NCI-H1105 (cell line): Measurements from ENCODE around the gene PTPRN2.
"Not testable (repeated sequence)": the region's sequence is repeated elsewhere in the genome, so short reads cannot be mapped to it uniquely, and the experiment has no call there.

Experiments
- DNase-seq: peaks from one replicate; lab custom pipeline; 2025; lab: John Stamatoyannopoulos, UW

PTPRN2 gene

DNA sequence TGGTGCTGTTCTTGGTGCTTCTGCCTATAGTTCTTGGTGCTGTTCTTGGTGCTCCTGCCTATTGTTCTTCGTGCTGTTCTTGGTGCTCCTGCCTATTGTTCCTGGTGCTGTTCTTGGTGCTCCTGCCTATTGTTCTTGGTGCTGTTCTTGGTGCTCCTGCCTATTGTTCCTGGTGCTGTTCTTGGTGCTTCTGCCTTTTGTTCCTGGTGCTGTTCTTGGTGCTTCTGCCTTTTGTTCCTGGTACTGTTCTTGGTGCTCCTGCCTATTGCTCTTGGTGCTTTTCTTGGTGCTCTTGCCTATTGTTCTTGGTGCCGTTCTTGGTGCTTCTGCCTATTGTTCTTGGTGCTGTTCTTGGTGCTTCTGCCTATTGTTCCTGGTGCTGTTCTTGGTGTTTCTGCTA lies 71.1 kb downstream of the PTPRN2 start:
- DNase-seq: no peak

DNA sequence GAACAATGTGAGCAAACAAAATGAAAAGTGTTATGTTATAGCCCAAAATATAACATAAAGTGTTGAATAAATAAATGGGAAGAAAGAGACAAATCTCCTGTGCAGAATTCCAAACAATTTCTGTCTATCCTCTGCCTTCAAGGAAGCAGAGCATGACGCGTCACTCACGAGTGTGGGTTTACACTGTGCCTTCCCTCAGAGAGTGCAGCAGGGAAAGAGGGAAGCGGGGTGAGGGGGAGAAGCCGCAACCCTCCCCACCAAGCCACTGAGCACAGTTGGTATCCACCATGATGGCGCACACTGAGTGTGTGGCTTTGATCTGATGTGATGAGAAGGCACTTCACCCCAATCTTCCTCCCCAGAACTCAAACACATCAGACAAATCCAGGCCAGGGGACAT lies 74.8 kb downstream of the PTPRN2 start:
- no peak for DNase-seq

DNA sequence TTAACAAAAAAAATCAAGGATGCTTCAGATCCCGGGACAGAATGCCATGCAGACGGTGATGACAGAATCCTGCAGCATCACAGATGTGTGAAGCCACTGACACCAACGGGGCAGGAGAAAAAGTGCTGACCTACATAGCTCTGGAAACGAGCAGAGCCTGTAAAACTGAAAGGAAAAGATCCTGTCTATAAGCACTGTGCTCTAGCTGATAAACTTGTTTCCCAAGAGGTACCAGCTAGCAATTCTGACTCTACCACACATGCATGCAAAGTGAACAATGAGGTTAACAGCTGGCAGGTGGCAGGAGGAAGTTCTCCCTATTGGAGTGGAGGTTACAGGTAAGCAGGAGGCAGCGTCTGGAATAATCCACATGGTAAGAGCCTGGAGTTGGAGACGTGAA lies 75.6 kb downstream of the PTPRN2 start:
- no peak for DNase-seq

DNA sequence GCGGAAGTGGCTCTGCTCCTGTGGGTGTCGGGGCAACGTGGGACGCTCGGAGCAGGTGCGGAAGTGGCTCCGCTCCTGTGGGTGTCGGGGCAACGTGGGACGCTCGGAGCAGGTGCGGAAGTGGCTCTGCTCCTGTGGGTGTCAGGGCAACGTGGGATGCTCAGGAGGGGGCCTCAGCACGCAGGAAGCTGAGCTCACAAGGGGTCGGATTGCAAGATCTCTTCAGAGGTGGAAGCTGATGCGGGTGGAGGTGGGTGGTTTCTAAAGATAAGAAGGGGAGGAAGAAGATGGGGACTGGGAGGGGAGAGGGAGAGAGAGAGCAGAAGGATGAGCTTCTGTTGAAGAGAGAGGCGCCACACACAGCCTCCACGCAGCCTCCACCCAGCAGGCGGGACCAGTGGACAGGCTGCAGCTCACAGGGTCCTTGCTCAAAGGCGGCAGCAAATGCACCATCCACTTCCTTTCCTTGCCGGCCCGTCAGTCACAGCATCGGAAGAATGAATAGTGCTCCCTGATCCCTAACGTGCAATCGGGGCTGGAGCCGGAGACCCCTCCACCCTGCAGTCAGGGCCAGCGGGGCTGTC lies 78.7 kb downstream of the PTPRN2 start:
- no peak for DNase-seq

DNA sequence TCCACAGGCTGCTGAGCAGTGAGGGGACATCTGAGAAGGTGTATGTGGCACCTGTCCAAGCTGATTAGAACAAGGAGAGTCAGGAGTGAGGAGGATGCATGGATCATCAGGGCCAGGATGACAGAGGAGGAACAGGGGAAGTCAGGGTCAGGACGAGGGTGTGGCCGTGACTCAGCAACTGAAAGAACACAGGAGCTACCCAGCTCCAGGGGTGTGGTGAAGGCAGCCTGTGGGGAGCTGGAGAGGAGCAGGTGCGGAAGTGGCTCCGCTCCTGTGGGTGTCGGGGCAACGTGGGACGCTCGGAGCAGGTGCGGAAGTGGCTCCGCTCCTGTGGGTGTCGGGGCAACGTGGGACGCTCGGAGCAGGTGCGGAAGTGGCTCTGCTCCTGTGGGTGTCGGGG lies 79.3 kb downstream of the PTPRN2 start:
- not testable (repeated sequence) for DNase-seq

DNA sequence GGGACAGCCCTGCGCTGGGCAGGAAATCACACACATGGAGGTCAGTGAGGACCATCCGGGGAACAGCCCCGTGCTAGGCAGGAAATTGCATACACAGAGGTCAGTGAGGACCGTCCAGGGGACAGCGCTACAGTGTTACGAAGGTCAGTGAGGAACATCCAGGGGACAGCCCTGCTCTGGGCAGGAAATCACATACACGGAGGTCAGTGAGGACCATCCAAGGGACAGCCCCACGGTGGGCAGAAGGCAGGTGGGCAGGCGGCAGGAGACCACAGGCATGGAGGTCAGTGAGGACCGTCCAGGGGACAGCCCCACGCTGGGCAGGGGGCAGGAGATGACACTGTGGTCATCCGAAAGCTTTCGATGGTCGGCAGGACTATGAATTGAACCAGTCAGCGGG lies 79.7 kb downstream of the PTPRN2 start:
- no peak for DNase-seq

DNA sequence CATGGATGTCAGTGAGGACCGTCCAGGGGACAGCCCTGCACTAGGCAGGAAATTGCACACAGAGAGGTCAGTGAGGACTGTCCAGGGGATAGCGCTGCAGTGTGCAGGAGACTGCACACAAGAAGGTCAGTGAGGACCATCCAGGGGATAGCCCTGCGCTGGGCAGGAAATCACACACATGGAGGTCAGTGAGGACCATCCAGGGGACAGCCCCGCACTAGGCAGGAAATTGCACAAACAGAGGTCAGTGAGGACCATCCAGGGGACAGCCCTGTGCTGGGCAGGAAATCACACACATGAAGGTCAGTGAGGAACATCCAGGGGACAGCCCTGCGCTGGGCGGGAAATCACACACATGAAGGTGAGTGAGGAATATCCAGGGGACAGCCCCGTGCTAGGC lies 80.4 kb downstream of the PTPRN2 start:
- not testable (repeated sequence) for DNase-seq

DNA sequence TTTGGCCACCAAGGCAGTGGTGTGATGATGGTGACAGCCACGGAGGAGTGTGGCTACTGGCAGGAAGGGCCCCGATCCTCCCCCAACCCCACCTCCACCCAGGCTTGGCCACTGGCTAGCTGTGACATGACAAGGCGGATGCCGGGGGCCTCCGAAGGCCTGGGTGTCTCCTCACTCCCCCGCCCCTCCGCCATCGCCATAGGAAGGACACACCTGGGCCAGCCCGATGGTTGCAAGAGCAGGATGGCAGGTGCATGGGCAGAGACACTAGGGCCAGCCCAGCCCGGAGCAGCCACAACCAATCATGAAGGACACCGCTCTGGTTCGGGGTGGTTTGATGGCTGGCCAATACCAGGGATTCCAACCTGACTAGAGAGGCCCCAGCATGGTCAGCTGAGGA lies 81.0 kb downstream of the PTPRN2 start:
- no peak for DNase-seq

DNA sequence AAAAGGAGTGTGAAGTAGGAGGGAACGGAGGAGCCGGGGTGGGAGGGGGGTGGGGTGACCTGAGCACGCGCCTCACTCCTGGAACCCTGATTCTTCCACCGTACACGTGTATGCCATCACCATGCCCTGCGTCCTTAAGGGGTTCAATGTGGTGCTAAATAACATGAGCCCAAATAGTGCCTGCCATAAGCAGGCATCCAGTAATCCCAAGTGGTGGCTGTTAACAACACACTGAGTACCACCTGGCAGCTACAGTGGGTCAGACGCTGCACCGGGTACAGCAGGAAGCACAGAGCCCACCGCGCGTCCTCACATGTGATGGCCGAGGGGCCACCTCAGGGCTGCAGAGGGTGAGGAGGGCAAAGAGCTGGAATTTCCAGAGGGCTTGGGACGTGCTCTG lies 81.9 kb downstream of the PTPRN2 start:
- DNase-seq: no peak

DNA sequence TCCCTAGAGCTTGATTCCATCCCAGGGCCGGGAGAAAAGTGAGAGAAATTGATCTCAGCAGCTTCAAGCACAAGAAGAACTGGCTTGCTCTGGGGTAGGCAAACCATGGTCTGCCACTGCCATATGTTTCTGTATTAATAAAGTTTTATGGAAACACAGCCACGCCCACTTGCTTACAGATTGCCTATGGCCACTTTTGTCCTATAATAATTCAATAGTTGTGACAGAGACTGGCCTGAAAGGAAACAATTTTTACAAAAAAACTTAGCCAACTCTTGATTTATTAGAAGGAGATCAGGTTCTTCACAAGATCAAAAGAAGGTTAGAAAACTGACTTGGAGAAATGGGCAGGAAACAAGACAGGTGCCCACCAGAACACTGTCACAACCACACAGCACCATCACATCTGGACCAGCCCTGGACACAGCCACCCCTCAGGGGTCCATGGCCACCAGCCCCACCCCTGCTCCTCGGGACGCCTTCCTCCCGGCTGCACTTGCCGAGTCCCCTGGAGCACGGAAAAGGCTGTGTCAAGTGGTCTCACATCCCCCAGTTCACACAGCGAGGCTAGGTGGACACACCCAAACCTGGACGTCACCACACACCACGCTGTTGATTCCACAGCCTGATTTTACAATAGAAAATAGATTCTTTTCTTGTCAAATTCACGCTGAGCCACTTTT lies 85.4 kb downstream of the PTPRN2 start:
- no peak for DNase-seq

DNA sequence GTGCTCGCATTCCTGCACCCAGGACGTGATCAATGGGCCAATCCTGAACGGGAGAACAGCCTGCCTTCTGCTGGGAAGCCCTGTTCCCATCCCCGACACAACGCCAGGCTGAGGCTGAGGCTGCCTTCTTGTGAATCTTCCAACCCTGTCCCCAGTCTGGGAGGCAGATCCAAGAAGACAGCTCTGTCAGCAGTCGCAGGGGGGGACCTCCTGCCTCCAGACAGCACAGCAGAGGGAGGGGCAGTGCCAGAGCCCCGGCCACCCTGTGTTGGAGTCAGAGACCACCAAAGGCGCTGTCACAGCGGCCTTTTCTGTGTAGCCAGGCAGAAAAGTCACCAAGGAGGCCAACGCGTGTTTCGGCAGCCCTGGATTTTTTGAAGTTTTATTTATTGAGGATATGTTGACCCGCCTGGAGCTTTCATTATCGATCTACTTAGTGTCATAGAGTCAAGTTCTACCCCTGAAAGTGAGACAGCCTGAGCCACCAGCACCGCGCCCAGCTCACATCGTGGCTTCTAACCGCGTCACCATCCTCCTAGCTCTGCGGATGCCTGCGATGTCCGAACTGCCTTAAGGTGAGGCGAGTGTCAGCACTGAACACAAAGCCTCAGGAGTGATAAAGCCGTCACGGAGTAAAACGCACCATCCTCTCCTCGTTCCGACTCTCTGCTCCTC lies 86.1 kb downstream of the PTPRN2 start:
- DNase-seq: no peak

DNA sequence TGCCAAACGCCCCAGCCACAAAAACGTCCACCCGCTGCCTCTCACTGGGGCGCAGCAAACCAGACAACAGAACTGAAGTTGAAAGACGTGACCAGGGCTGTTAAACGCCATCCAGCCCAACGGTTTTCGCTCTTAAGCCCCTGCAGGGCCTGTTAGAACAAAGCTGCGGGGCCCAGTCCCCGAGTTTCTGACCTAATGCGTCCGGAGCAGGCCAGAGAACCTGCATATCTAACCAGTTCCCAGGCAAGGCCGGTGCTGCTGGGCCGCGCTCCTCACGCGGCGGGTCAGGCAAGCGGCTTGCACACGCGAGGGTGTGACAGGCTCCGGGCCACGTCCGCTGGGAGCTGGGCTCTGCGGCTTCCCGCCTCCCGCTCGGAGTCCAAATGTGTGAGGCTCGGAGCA lies 87.0 kb downstream of the PTPRN2 start:
- no peak for DNase-seq

DNA sequence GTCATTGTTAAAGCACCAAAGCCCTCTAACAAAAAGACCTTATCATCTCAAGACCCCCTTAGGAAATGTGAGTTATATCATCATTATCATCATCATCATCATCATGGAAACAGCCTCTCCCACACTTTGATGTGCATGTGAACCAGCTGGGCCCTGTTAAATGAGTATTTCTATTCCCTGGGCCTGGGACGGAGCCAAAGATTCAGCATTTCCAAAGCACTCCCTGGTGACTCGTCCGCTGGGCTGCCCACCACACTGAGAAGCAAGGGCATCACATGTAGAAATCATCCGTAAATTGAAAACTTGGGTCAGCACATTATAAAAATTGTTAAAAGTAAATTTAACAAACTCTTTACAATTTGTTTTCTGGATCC lies 88.6 kb downstream of the PTPRN2 start:
- DNase-seq: no peak

DNA sequence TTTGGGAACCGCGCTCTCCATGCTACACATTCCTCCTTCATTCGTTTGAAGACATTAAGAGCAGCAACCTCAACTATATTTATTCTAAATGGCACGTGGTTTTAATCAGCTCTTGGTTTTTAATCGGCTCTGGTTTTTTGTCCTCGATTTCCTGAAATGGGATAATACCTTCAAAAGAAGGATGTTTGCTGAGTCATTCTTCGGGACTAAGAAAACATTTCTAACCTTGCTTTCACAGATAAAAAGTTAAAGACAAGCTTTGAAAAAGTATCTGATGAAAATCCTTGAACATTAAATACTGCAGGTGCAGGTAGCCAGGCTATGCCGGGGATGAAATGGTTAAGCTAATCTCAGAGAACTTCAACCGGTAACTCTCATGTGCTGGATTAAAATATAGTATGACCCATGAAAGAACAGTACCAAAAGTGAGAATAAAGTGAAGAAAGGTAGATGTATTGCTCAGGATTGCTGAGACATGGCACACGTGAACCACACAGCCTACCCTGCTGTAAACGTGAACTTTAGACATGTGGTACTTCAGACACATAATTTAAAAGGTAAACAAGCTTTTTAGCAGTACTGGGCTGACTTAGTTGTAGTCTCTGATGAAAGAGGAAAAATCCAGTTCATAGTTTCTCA lies 89.1 kb downstream of the PTPRN2 start:
- no peak for DNase-seq

DNA sequence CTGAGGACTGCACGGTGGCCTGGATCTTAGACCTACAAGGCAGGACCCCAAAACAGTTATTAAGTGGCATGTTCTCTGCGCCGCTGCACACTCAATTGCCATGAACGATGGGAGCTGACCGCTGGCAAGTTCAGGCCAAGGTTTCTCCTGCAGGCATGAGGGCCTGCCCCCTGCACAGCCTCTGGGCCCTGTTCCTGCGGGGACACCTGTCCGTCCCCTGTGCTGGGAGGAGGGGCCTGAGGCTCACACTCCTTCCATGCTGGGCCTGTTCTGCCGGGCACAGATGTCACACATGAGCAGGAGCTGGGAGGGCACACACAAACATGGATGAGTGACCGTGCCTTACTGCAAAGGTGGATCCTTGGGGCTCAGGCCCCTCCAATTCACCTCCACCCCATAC lies 90.0 kb downstream of the PTPRN2 start:
- no peak for DNase-seq

DNA sequence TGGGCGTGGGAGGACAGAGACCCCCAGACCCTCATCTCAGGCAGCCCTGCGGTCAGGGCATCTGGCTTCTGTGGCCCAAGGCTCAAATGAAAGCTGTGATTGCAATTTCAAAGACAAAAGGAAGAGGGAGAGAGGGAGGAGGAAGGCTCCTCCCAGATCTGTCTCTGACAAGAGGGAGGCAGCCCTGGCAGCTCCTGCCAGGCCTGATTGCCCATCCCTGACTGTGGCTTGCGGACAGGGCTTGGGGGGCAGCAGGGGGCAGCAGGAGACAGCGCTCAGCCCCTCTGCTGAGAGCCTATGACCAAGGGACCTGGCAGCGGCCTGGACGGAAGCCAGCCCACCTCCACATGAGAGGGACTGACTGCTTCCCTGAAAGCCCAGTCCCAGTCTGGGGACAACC lies 91.8 kb downstream of the PTPRN2 start:
- peak; percentile 38 for DNase-seq

DNA sequence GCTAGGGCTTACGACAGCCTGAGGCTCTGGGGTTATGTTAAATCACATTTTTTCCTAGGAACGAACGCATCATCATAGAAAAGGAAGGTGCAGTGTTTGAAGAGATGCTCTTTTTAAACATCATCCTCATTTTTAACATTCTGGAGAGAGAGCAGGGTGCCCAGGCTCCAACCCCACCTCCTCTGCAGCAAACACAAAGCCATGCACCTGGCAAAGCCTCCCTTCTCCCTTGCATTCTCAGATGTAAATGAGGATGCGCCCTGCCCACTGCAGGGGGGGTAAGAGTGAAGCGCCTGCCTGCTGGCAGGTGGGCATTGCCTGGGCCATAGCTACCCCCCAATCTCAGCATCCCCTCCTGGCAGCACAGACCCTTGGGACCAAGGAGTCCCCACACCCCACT lies 92.4 kb downstream of the PTPRN2 start:
- DNase-seq: no peak

DNA sequence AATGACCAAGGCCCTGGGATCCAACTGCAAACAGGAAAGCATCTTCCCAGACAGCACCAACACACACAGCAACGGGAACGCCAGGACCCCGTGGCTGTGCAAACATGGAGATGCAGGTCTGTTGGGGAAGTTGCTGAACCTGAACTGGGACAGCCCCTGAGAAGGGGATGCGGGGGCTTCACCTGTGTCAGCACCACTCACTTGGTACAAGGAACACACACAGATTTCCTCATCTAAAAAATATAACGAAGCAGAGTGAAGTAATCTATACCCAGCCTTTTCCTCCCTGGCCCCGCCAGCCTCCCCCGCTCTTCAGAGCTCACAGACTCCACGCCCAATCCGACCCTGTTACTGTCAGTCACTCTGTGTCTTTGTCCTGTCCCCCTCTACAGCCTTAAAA lies 93.0 kb downstream of the PTPRN2 start:
- DNase-seq: no peak

DNA sequence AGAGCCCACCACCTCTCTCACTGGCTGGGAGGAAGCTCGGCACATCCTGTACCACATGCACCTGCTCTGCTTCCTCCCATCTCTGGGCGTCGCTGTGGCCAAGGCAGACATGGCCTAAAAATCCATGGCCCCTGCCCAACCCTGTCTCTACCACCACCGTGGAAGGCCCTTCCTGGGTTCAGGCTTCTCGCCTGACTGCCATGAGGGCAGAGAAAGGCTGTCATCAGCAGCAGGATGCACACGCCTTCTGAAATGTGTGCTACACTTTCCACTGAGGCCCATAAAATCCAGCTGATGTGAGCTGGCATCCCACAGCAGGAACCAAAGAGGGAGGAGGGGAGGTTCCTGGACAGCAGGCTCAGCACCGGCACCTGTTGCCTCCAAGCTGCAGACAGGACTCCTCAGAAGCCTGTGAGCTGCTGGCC lies 93.4 kb downstream of the PTPRN2 start:
- DNase-seq: no peak

DNA sequence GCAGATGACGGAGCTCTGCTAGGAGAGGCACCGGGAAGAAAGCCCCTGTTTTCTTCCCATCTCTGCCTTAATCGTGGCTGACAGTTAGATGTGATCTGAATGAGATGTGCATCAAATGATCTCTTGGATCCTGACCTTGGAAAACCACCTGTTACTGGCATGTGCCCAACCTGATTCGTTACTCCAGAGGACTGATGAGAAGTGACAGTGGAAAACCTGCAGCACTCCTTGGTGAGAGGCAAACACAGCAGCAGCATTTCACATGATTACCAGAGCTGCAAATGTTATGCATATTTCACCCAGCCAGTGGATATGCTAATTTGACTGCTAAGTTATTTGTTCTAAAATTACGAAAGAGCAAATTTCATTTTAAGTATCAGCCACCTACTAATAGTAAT lies 95.3 kb downstream of the PTPRN2 start:
- DNase-seq: no peak

DNA sequence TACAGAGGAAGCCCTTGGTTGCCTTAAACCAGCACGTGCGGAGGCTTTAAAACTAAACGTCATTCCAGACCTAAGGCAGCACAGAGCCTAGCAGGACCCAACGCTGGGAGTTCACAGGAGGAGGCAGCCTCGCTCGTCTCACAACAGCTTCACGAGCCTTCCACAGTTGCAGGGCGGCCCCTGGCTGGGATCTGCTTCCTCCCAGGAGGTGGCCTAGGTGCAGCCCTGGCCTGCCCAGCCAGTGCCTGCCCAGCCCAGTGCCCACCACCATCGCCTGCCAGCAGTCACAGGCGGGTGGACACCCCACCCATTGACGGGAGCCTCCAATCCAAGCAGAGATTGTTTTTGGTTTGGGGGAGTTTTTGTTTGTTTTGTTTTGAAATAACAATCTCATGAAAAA lies 96.5 kb downstream of the PTPRN2 start:
- no peak for DNase-seq

DNA sequence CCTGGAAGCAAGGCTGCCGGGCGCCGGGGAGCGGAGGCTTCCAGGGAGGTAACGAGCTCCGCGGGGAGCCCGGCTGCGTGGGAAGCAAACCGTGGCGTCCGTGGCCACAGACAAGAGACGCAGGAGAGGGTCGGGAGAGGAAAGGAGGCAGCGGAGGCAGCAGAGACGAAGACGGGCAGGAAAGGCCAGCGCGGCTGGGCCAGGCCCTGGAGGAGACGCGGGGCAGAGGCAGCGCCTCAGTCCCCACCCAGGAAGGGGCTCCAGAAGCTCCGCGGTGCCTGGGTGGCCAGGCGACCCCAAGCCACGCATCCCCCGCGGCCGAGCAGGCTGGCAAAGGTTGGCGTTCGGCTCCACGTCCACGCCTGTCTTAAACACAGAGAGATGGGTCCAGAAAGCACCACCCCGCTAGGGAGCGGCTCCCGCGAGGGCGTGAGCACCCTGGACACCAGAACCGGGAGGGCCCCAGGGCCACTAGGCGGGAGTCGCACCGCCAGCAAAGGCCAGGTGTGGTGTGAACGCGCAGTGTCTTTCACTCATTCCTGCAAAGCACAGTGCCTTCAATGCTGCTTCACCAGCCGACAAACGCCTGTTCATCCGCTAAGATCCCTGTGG lies 97.3 kb downstream of the PTPRN2 start:
- no peak for DNase-seq
